Lower leg skin (tissue), 3 donors: ENCODE data around the gene HDAC7.

Experiments
- CTCF ChIP-seq, 3 donors: fragments of 450-650 bp; IDR thresholded peaks; one replicate each; pipeline ENCODE4 v1.5.1; 2016; ENCODE audit warnings: antibody characterized with exemption in 3 of 3, mild to moderate bottlenecking in 3 of 3, moderate library complexity in 2 of 3
- POLR2A ChIP-seq, 2 donors: fragments of 450-650 bp; IDR thresholded peaks; one replicate each; pipeline ENCODE4 v1.6.1; 2016 to 2017; ENCODE audit warnings: antibody characterized with exemption in 2 of 2, mild to moderate bottlenecking in 1 of 2, moderate library complexity in 1 of 2

GRCh38 chr12:47856721-47857575, 37.2 kb upstream of the HDAC7 start:
- TF ChIP-seq CTCF (IDR thresholded peaks at IDR 0.05) (no peak), POLR2A (IDR thresholded peaks at IDR 0.05) (no peak)
